Colonic mucosa (tissue), 4 donors: ENCODE measurements around the gene ERAP2. TPM values are rescaled to one million over a fixed set of nuclear protein-coding genes. Genes with fewer than 3 reads are reported as not detected.

Experiments
- DNase-seq: peaks from one replicate; pipeline ENCODE4 v3.0.0-alpha.2; 2020
- H3K27ac ChIP-seq: fragments of 200-600 bp; one replicate; pipeline ENCODE4 v1.8.0; 2021
- H3K27me3 ChIP-seq: fragments of 200-600 bp; one replicate; pipeline ENCODE4 v1.8.0; 2021
- H3K36me3 ChIP-seq: fragments of 200-600 bp; one replicate; pipeline ENCODE4 v1.8.0; 2021
- H3K4me1 ChIP-seq: fragments of 200-600 bp; one replicate; pipeline ENCODE4 v1.8.0; 2021; ENCODE audit warnings: mild to moderate bottlenecking
- H3K4me3 ChIP-seq: fragments of 200-600 bp; one replicate; pipeline ENCODE4 v1.8.0; 2021
- H3K9ac ChIP-seq, 2 donors: one replicate each; pipeline ENCODE4 v1.7.0; 2013; ENCODE audit warnings: control low read depth in 2 of 2, low read depth in 2 of 2, low read length in 2 of 2
- H3K9me3 ChIP-seq: fragments of 200-600 bp; one replicate; pipeline ENCODE4 v1.8.0; 2021
- intact Hi-C: fragments of 100-400 bp; cut with DNase I; formaldehyde crosslinking; loops from one replicate; pipeline ENCODE4 v1.14.1; 2022
- total RNA-seq, 2 donors: library from RNA; stranded (reverse); fragmentation: NEBNext Ultra II Directional in 1 of 2; extraction: Animal tissue kit (Norgen Biotek cat#: 25700) in 1 of 2; gene quantifications; one replicate each; pipeline ENCODE4 v1.2.1, GENCODE V29; 2021
- TF ChIP-seq, protein P1 (sequence below): fragments of 200-600 bp; IDR thresholded peaks from one replicate; pipeline ENCODE4 v1.8.0; 2022; ENCODE audit warnings: antibody characterized with exemption, mild to moderate bottlenecking
- donor health status: healthy.
- donor health status: DM: no; HTN: no; CAD: no.
- donor health status: DM: no; HTN: no; CAD: no.

Gene ERAP2
- total RNA-seq, 2 donors from 2014 or later: 18.3 to 26.7 TPM

DNA sequence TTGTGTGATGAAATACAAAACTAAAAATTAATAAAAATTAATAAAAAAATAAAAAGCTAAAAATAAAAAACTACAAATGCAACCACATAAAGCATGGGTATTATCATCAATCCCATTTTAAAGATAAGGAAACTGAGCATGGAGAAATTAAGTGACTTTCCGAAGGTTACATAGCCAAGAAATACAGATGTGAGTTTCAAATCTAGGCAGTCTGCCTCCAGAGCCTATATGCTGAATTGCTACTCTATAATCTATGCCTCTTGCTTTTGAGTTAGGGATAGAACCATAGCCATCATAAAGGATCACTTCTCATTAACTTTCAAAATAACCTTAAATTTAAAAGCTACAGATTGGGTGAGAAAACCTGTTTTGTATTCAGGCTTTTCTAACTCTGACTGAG, 18.8 kb upstream of the ERAP2 start:
- no peak for DNase-seq
- TF ChIP-seq, protein P1, sequence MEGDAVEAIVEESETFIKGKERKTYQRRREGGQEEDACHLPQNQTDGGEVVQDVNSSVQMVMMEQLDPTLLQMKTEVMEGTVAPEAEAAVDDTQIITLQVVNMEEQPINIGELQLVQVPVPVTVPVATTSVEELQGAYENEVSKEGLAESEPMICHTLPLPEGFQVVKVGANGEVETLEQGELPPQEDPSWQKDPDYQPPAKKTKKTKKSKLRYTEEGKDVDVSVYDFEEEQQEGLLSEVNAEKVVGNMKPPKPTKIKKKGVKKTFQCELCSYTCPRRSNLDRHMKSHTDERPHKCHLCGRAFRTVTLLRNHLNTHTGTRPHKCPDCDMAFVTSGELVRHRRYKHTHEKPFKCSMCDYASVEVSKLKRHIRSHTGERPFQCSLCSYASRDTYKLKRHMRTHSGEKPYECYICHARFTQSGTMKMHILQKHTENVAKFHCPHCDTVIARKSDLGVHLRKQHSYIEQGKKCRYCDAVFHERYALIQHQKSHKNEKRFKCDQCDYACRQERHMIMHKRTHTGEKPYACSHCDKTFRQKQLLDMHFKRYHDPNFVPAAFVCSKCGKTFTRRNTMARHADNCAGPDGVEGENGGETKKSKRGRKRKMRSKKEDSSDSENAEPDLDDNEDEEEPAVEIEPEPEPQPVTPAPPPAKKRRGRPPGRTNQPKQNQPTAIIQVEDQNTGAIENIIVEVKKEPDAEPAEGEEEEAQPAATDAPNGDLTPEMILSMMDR: no peak
- intact Hi-C loops: no loop called here

DNA sequence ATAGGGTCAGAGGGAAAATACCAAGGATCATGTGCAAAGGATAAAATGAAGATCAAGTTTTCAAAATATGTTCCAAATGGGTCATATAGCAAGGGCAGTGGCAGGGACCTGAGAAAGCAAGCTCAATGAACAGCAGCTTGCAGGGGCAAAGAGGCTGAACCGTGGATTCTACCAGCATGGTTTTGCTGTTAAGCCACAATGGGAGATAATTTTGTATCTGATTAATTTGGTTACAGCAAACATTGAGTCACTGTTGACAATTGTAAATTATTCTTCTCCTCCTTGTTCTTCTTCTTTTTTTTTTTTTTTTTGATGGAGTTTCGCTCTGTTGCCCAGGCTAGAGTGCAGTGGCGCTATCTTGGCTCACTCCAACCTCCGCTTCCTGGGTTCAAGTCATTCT, 18.4 kb upstream of the ERAP2 start:
- DNase-seq: no peak
- Histone ChIP-seq H3K4me3 (no peak overlapping the region), H3K27me3 (no peaks in the 10 kb centered on the region), H3K9me3 (no peaks in the 10 kb centered on the region), H3K36me3 (no peaks in the 10 kb centered on the region), H3K9ac (no peak overlapping the region), H3K27ac (no peak overlapping the region), H3K4me1 (no peaks in the 10 kb centered on the region)
- intact Hi-C loops: no loop called here
- TF ChIP-seq, protein P1: no peak

More for the DNA sequence above, 18.8 kb upstream of the ERAP2 start:
- Histone ChIP-seq H3K36me3 (no peaks in the 10 kb centered on the region), H3K27ac (no peak overlapping the region), H3K4me1 (no peaks in the 10 kb centered on the region), H3K27me3 (no peaks in the 10 kb centered on the region), H3K4me3 (no peak overlapping the region), H3K9ac (no peak overlapping the region), H3K9me3 (no peaks in the 10 kb centered on the region)

DNA sequence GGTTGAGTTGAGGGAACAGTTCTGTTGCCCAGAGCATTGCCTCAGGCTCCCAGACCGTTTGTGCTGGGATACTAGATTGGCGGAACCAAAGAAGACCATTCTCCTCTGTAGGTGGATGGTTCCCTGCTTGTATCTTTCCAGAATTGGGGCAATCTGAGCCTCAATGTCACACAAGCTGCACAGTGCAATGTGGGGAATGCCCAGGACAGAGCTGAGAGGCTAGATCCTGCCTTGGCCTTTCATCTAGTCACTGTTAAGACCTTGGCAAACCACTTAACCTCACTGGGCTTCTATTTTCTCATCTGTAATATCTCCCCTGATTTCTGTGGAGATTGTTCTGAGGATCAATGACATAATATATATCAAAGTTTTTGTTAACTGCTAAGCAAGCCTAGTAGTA, 16.9 kb upstream of the ERAP2 start:
- no peak for DNase-seq
- TF ChIP-seq, protein P1: no peak
- Histone ChIP-seq H3K4me1 (no peaks in the 10 kb centered on the region), H3K27ac (no peak overlapping the region), H3K9ac (no peak overlapping the region), H3K4me3 (no peak overlapping the region), H3K36me3 (no peaks in the 10 kb centered on the region), H3K9me3 (no peaks in the 10 kb centered on the region), H3K27me3 (no peaks in the 10 kb centered on the region)
- intact Hi-C loops: no loop called here

DNA sequence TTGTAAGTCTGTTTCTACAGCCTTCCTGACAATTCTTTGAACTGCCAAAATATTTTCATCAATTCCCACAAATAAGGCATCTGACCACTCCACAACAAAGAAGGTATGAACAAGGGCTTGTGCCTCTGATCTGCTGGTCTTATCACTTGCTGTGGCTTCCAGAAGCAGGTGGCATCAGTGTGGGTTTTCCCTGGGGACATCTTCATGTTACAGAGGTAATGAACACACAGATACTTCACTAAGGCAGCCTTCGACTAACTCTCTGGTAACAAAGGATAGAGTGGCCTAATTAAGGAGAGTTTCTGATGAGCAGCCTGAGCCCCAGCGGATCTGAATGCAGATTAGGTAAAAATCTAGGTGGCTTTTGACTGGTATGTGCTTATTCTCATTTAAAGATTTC, 15.2 kb upstream of the ERAP2 start:
- Histone ChIP-seq H3K9ac (no peak overlapping the region), H3K4me3 (no peak overlapping the region), H3K36me3 (no peaks in the 10 kb centered on the region), H3K27ac (no peak overlapping the region), H3K4me1 (no peaks in the 10 kb centered on the region), H3K27me3 (no peaks in the 10 kb centered on the region), H3K9me3 (no peaks in the 10 kb centered on the region)
- intact Hi-C loops: no loop called here
- TF ChIP-seq, protein P1: no peak
- DNase-seq: no peak

DNA sequence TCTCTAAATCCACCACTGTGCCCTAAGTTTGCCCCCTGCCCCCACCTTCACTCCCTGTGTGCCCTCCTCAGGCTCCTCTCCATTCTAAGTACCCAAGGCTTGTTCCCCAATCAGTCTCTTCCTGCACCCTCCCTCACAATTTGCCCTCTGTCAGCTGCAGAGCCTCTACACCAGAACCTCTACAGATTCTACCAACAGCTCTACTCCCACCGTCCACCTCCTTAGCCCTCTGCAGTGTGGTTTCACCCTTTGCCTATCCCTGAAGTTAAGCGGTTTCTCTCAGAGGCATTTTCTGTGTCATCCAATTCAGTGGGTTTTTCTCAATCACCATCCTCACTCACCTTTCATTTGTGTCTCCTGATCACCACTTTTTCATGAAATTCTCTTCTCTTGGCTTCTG, 13.2 kb upstream of the ERAP2 start:
- no peak for DNase-seq
- no peak overlapping the region for H3K4me3 ChIP-seq
- no peak overlapping the region for H3K9ac ChIP-seq
- no peaks in the 10 kb centered on the region for H3K36me3 ChIP-seq
- intact Hi-C loops: no loop called here
- TF ChIP-seq, protein P1: no peak
- H3K27ac ChIP-seq: no peak overlapping the region
- no peaks in the 10 kb centered on the region for H3K4me1 ChIP-seq
- no peaks in the 10 kb centered on the region for H3K9me3 ChIP-seq
- H3K27me3 ChIP-seq: no peaks in the 10 kb centered on the region
